OCI-LY3 (cell line): ENCODE measurements around the gene FERMT3.

Experiments
- CTCF ChIP-seq: fragments of 200-600, 300-600 bp; sonication (generic); IDR thresholded peaks from 2 replicates; pipeline ENCODE4 v1.5.1; 2014; ENCODE audit warnings: antibody characterized with exemption, low read length, low read depth
- EZH2phosphoT487 ChIP-seq: fragments of 200-600 bp; shearing (Covaris generic); IDR thresholded peaks from 2 replicates; pipeline ENCODE4 v1.6.1; 2018; ENCODE audit warnings: antibody characterized with exemption, mixed run types, low read depth

GRCh38 chr11:64246871-64247728 lies 40.6 kb downstream of the FERMT3 start, which contains the start of gene PPP1R14B:
- TF ChIP-seq CTCF, result no peak
- TF ChIP-seq EZH2phosphoT487, result no peak
